T-helper 2 cell (primary cell): Measurements from ENCODE around the gene SMG7.

Experiments
- DNase-seq, 5 experiments: peaks; one replicate each; pipeline versions ENCODE4 v3.0.0 to v3.0.0-alpha.2; 2012 to 2022

SMG7 gene

GRCh38 chr1:183593356-183593755 is 121.1 kb downstream of the SMG7 start:
- DNase-seq: no peak

DNA sequence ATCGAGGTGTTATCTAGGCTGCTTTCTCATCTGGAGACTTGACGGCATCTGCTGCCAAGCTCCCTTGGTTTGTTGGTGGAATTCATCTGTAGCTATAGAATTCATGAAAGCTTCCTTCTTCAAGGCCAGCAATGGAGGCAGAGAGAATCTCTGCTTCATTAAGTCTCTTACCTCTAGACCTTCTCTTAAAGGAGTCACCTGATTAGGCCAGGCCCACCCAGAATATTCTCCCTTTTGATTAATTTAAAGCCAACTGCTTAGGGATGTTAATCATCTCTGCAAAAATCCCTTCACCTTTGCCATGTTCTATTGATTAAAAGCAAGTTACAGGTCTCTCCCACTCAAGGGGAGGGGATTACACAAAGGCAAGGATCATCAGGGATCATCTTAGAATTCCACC is 123.2 kb downstream of the SMG7 start:
- DNase-seq: no peak

DNA sequence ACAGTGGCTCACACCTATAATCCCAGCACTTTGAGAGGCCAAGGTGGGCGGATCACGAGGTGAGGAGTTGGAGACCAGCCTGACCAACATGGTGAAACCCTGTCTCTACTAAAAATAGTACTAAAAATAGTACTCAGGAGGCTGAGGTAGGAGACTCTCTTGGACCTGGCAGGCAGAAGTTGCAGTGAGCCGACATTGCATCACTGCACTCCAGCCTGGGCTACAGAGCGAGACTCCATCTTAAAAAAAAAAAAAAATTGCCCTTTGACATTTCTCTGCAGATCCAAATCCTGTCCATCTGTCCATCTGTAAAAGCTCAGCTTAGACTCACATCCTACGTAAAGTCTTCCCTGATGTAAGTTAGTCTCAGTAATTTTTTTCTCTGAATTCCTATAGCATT is 124.2 kb downstream of the SMG7 start:
- no peak for DNase-seq

DNA sequence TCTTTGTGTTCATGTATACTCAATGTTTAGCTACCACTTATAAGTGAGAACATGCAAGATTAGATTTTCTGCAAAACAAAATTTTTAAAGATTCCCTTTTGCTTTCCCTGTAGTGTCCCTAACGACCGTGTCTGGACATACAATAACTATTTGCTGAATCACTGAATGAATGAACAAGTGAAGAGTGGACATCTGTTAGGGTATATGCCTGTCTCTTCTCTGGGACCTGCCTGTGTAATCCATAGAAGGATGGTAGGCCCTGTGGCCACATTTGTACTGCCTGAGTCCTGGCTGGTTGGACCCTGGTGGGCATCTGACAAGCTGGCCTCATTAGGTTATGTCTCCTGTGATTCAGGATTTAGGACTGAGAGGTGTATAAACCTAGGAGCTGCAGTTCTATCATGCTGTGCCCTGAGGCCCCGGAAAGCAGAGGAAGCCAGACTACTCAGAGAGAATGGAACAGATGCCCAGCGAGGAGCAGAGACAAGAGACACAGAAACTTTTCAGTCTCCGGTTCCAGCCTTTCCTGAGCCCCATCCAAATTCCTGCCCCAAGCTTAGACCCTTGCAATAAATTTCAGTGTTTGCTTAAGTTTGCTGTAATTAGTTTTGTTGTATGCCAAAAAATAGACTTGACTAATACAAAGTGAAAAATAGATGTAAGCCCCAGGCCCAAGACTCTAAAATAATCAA is 125.5 kb downstream of the SMG7 start:
- no peak for DNase-seq

GRCh38 chr1:183598386-183598785 is 126.1 kb downstream of the SMG7 start:
- no peak for DNase-seq

GRCh38 chr1:183600136-183600535 is 127.8 kb downstream of the SMG7 start:
- DNase-seq: peak in 1 of 5 experiments; percentile 18

DNA sequence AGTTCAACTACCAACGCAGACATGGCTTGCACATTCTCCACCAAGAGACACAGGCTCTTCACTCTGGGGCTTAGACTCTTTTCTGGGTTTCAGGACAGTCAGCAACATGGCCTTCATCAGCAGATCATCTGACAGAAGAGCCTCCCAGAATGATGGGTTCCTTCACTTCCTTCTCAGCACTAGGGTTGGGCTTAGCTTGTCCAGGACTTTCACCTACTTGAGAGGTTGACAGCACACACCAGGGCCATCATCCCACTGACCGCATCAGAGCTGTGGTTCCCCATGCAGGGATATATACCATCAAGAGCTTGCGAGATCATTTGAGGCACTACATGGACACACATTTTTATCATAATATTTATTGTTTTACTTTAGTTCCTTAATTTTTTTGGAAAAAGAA is 128.3 kb downstream of the SMG7 start:
- no peak for DNase-seq

GRCh38 chr1:183602510-183602909 is 130.2 kb downstream of the SMG7 start:
- no peak for DNase-seq
